ENCODE results near the gene LY9.

DNA sequence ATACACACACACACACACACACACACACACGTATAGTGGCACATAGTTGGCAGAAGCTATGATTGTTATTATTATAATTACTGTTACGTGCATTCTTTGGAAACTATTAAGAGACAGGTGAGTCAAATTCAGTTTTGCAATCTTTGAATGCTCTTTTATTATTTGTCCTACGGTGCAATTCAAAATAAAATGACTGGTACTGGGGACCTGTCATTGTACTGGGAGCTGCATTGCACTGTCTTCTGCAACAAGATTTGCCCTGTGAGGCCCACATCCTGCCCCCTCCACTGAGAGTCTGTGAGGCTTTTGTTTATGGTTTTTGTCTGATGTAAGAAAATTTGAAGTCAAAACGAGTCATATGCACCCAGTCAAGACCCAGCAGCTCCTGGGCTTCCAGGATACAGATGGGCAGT lies 1.9 kb downstream of the LY9 start:
- TF ChIP-seq, protein P1, sequence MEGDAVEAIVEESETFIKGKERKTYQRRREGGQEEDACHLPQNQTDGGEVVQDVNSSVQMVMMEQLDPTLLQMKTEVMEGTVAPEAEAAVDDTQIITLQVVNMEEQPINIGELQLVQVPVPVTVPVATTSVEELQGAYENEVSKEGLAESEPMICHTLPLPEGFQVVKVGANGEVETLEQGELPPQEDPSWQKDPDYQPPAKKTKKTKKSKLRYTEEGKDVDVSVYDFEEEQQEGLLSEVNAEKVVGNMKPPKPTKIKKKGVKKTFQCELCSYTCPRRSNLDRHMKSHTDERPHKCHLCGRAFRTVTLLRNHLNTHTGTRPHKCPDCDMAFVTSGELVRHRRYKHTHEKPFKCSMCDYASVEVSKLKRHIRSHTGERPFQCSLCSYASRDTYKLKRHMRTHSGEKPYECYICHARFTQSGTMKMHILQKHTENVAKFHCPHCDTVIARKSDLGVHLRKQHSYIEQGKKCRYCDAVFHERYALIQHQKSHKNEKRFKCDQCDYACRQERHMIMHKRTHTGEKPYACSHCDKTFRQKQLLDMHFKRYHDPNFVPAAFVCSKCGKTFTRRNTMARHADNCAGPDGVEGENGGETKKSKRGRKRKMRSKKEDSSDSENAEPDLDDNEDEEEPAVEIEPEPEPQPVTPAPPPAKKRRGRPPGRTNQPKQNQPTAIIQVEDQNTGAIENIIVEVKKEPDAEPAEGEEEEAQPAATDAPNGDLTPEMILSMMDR (IDR thresholded peaks at IDR 0.05), result no peak
- TF ChIP-seq POLR2A (IDR thresholded peaks at IDR 0.05), result no peak
